Measurements from ENCODE around the gene KIF26B. TPM values are rescaled to one million over a fixed set of nuclear protein-coding genes. Genes with fewer than 3 reads are reported as not detected.

KIF26B gene
- polyA plus RNA-seq, 1 of the 3 experiments (the other 2 are of a cell fraction) = 2.6 TPM

DNA sequence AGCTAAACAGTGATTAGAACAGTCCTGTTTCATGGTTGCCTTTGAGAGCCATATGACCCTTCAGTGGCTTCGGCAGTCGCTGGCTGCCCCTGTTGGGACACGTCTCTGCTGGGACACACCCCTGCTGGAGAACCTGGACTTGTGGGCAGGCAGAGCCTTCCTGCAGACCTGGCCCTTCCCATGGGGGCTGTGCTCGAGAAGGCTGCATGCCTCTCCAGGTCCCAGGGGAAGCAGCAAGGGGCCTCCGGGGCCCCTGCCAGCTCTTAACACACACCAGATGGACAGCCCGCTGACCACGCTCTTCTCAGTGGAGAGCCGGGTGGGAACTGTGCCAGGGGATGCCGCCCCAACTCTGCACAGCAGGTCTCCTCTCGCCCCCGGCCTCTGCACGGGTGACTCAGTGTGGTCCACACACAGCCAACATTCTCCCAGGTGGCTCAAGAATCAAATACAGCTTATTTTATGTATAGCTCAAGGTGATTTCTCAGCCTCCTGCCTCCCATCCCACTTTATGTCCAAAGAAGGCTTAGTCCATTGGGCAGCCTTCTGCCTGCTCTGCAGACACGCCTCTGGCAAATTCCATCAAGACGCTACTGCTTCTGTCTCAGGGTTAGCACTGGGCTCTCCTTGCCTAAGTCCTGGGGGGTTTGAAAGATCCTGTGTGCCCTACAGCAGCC lies 450.8 kb downstream of the KIF26B start (continued):
- TF ChIP-seq, protein P1, sequence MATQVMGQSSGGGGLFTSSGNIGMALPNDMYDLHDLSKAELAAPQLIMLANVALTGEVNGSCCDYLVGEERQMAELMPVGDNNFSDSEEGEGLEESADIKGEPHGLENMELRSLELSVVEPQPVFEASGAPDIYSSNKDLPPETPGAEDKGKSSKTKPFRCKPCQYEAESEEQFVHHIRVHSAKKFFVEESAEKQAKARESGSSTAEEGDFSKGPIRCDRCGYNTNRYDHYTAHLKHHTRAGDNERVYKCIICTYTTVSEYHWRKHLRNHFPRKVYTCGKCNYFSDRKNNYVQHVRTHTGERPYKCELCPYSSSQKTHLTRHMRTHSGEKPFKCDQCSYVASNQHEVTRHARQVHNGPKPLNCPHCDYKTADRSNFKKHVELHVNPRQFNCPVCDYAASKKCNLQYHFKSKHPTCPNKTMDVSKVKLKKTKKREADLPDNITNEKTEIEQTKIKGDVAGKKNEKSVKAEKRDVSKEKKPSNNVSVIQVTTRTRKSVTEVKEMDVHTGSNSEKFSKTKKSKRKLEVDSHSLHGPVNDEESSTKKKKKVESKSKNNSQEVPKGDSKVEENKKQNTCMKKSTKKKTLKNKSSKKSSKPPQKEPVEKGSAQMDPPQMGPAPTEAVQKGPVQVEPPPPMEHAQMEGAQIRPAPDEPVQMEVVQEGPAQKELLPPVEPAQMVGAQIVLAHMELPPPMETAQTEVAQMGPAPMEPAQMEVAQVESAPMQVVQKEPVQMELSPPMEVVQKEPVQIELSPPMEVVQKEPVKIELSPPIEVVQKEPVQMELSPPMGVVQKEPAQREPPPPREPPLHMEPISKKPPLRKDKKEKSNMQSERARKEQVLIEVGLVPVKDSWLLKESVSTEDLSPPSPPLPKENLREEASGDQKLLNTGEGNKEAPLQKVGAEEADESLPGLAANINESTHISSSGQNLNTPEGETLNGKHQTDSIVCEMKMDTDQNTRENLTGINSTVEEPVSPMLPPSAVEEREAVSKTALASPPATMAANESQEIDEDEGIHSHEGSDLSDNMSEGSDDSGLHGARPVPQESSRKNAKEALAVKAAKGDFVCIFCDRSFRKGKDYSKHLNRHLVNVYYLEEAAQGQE (IDR thresholded peaks at IDR 0.05; ENCODE audit: low read depth, low read length) = no peak; the same call in 1 of the 2 replicates
- TF ChIP-seq, protein P2, sequence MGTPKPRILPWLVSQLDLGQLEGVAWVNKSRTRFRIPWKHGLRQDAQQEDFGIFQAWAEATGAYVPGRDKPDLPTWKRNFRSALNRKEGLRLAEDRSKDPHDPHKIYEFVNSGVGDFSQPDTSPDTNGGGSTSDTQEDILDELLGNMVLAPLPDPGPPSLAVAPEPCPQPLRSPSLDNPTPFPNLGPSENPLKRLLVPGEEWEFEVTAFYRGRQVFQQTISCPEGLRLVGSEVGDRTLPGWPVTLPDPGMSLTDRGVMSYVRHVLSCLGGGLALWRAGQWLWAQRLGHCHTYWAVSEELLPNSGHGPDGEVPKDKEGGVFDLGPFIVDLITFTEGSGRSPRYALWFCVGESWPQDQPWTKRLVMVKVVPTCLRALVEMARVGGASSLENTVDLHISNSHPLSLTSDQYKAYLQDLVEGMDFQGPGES (IDR thresholded peaks at IDR 0.05; ENCODE audit: low read depth, low read length) = no peak
- TF ChIP-seq POLR2AphosphoS5 (IDR thresholded peaks at IDR 0.05; ENCODE audit: low read depth, low read length) (0 out of 2 replicates have a peak, but pooled peaks have one; percentile 58), SIN3A (IDR thresholded peaks at IDR 0.05; ENCODE audit: borderline replicate concordance, low read depth, low read length) (peak; percentile 67; the same call in 1 of the 2 replicates), FOXM1 (IDR thresholded peaks at IDR 0.05; ENCODE audit: low read depth) (peak; percentile 75; the same call in 1 of the 2 replicates), YY1 (IDR thresholded peaks at IDR 0.05; ENCODE audit: low read depth) (no peak), MXI1 (IDR thresholded peaks at IDR 0.05; ENCODE audit: low read depth, low read length) (peak; percentile 75; the same call in 1 of the 2 replicates), CHD2 (IDR thresholded peaks at IDR 0.05; ENCODE audit: low read length, partially characterized antibody) (peak; percentile 81), EZH2phosphoT487 (IDR thresholded peaks at IDR 0.05; ENCODE audit: borderline replicate concordance, low read depth) (no peak), MEF2A (IDR thresholded peaks at IDR 0.05; ENCODE audit: borderline replicate concordance, low read depth) (peak; percentile 27; the same call in 1 of the 2 replicates), SMC3 (IDR thresholded peaks at IDR 0.05; ENCODE audit: low read depth, low read length) (0 out of 2 replicates have a peak, but pooled peaks have one; percentile 4), JUND (IDR thresholded peaks at IDR 0.05) (peak; percentile 63; the same call in 1 of the 2 replicates), TEAD4 (IDR thresholded peaks at IDR 0.05; ENCODE audit: borderline replicate concordance, insufficient read depth) (peak; percentile 70), RXRA (IDR thresholded peaks at IDR 0.05; ENCODE audit: borderline replicate concordance, low read depth) (peak; percentile 74; the same call in 1 of the 2 replicates), ELF1 (IDR thresholded peaks at IDR 0.05) (no peak)
- TF ChIP-seq, protein P3, sequence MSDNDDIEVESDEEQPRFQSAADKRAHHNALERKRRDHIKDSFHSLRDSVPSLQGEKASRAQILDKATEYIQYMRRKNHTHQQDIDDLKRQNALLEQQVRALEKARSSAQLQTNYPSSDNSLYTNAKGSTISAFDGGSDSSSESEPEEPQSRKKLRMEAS (IDR thresholded peaks at IDR 0.05; ENCODE audit: low read depth) = peak; percentile 66; the same call in 1 of the 2 replicates
- TF ChIP-seq, protein P4, sequence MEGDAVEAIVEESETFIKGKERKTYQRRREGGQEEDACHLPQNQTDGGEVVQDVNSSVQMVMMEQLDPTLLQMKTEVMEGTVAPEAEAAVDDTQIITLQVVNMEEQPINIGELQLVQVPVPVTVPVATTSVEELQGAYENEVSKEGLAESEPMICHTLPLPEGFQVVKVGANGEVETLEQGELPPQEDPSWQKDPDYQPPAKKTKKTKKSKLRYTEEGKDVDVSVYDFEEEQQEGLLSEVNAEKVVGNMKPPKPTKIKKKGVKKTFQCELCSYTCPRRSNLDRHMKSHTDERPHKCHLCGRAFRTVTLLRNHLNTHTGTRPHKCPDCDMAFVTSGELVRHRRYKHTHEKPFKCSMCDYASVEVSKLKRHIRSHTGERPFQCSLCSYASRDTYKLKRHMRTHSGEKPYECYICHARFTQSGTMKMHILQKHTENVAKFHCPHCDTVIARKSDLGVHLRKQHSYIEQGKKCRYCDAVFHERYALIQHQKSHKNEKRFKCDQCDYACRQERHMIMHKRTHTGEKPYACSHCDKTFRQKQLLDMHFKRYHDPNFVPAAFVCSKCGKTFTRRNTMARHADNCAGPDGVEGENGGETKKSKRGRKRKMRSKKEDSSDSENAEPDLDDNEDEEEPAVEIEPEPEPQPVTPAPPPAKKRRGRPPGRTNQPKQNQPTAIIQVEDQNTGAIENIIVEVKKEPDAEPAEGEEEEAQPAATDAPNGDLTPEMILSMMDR (IDR thresholded peaks at IDR 0.05) = no peak
- TF ChIP-seq, protein P5, sequence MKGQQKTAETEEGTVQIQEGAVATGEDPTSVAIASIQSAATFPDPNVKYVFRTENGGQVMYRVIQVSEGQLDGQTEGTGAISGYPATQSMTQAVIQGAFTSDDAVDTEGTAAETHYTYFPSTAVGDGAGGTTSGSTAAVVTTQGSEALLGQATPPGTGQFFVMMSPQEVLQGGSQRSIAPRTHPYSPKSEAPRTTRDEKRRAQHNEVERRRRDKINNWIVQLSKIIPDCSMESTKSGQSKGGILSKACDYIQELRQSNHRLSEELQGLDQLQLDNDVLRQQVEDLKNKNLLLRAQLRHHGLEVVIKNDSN (IDR thresholded peaks at IDR 0.05; ENCODE audit: borderline replicate concordance, low read depth) = no peak
- TF ChIP-seq, protein P6, sequence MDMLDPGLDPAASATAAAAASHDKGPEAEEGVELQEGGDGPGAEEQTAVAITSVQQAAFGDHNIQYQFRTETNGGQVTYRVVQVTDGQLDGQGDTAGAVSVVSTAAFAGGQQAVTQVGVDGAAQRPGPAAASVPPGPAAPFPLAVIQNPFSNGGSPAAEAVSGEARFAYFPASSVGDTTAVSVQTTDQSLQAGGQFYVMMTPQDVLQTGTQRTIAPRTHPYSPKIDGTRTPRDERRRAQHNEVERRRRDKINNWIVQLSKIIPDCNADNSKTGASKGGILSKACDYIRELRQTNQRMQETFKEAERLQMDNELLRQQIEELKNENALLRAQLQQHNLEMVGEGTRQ (IDR thresholded peaks at IDR 0.05; ENCODE audit: borderline replicate concordance, low read depth, low read length) = no peak

Measured in SK-N-SH (cell line).